ENCODE measurements around the gene LRRC3.

The LRRC3 gene

DNA sequence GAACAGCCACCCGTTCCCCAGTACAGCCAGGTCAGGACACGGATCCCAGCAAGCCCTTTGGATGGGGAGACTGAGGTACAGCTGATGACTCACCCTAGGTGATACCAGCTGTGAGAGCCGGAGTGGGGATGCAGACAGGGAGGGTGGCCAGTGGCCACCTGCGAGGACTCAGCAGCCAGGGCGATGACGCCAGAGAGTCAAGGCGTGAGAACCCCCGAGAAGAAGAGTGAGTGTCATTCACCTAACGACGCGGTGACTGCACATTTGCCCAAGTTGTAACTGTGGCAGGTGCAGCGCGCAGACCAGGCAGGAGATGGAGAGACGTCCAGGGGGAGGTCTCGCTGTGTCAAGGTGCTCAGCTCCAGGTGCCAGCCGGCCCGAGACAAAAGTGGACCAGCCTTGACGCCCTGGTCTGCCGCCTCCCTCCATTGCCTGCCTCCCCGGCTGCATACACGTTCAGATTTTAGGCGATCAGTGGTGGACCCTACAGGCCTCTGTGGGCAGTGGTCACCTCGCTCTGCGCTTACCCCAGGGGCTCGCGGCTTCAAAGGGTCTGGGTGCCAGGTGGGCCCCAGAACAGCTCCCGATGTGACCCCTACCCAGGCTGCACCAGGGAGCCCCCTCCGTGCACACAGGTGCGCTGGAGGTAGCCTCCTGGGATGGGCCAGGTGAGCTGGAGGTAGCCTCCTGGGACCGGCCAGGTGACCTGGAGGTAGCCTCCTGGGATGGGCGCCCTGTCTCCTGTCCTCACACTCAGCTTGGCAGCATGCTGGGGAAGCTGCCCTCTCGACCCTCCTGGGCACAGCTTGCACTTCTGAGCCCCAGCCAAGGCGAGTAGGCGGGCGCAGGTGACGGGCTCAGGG is 11.9 kb downstream of the LRRC3 start:
- Histone ChIP-seq H3K27me3 (ENCODE audit: insufficient read depth, low read length, poor library complexity, severe bottlenecking) (no peaks in the 10 kb centered on the region), H2AFZ (ENCODE audit: low read length) (no peak overlapping the region), H3K36me3 (ENCODE audit: insufficient read depth, low read length) (no peaks in the 10 kb centered on the region), H4K20me1 (ENCODE audit: insufficient read depth, low read length, poor library complexity, severe bottlenecking) (no peaks in the 10 kb centered on the region), H3K79me2 (ENCODE audit: insufficient read depth, low read length) (no peaks in the 10 kb centered on the region), H3K4me1 (ENCODE audit: insufficient read depth, low read length, poor library complexity, severe bottlenecking) (no peaks in the 10 kb centered on the region), H3K9me2 (replicated peaks; ENCODE audit: low read depth, low read length) (no peaks in the 10 kb centered on the region), H3K9ac (ENCODE audit: low read depth, low read length, poor library complexity, severe bottlenecking) (no peak overlapping the region), H3K4me3 (ENCODE audit: low read length, poor library complexity, severe bottlenecking) (no peak overlapping the region), H3K4me2 (ENCODE audit: low read depth, low read length, poor library complexity, severe bottlenecking) (no peak overlapping the region), H3F3A (ENCODE audit: low read depth) (no peaks in the 10 kb centered on the region), H3K9me3 (ENCODE audit: insufficient read depth, low read depth, low read length) (peaks cover 7% of the 10 kb centered on the region; the same call in 1 of the 2 replicates)
- no peak for TF ChIP-seq EZH2phosphoT487 (IDR thresholded peaks at IDR 0.05; ENCODE audit: borderline replicate concordance)
- TF ChIP-seq, protein P1, sequence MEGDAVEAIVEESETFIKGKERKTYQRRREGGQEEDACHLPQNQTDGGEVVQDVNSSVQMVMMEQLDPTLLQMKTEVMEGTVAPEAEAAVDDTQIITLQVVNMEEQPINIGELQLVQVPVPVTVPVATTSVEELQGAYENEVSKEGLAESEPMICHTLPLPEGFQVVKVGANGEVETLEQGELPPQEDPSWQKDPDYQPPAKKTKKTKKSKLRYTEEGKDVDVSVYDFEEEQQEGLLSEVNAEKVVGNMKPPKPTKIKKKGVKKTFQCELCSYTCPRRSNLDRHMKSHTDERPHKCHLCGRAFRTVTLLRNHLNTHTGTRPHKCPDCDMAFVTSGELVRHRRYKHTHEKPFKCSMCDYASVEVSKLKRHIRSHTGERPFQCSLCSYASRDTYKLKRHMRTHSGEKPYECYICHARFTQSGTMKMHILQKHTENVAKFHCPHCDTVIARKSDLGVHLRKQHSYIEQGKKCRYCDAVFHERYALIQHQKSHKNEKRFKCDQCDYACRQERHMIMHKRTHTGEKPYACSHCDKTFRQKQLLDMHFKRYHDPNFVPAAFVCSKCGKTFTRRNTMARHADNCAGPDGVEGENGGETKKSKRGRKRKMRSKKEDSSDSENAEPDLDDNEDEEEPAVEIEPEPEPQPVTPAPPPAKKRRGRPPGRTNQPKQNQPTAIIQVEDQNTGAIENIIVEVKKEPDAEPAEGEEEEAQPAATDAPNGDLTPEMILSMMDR (conservative IDR thresholded peaks at IDR 0.05; ENCODE audit: low read length) = no peak

DNA sequence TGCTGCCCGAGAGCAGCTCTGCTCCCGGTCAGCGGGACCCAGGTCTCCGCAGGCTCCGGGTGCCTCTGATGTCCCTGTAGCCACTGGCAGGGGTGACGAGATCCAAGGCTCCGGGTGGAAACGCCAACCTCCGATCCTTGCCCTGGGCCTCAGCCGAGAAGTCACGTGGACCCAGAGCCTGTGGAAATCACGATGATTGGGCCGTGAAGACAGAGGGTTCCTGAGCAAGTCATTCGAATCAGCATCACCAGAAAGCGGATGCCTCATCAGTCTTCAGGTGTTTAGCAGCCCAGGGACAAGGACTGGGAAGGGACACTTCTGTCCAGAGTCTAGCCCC is 12.5 kb downstream of the LRRC3 start:
- Histone ChIP-seq H3K9me2 (replicated peaks; ENCODE audit: low read depth, low read length) (no peaks in the 10 kb centered on the region), H3F3A (ENCODE audit: low read depth) (no peaks in the 10 kb centered on the region), H3K36me3 (ENCODE audit: insufficient read depth, low read length) (no peaks in the 10 kb centered on the region), H4K20me1 (ENCODE audit: insufficient read depth, low read length, poor library complexity, severe bottlenecking) (no peaks in the 10 kb centered on the region), H3K4me3 (ENCODE audit: low read length, poor library complexity, severe bottlenecking) (no peak overlapping the region), H3K4me1 (ENCODE audit: insufficient read depth, low read length, poor library complexity, severe bottlenecking) (no peaks in the 10 kb centered on the region), H3K27me3 (ENCODE audit: insufficient read depth, low read length, poor library complexity, severe bottlenecking) (no peaks in the 10 kb centered on the region), H3K79me2 (ENCODE audit: insufficient read depth, low read length) (no peaks in the 10 kb centered on the region), H2AFZ (ENCODE audit: low read length) (no peak overlapping the region), H3K9ac (ENCODE audit: low read depth, low read length, poor library complexity, severe bottlenecking) (no peak overlapping the region), H3K4me2 (ENCODE audit: low read depth, low read length, poor library complexity, severe bottlenecking) (no peak overlapping the region), H3K9me3 (ENCODE audit: insufficient read depth, low read depth, low read length) (peaks cover 7% of the 10 kb centered on the region; the same call in 1 of the 2 replicates)
- TF ChIP-seq, protein P1 (conservative IDR thresholded peaks at IDR 0.05; ENCODE audit: low read length) = no peak
- TF ChIP-seq EZH2phosphoT487 (IDR thresholded peaks at IDR 0.05; ENCODE audit: borderline replicate concordance) = no peak

DNA sequence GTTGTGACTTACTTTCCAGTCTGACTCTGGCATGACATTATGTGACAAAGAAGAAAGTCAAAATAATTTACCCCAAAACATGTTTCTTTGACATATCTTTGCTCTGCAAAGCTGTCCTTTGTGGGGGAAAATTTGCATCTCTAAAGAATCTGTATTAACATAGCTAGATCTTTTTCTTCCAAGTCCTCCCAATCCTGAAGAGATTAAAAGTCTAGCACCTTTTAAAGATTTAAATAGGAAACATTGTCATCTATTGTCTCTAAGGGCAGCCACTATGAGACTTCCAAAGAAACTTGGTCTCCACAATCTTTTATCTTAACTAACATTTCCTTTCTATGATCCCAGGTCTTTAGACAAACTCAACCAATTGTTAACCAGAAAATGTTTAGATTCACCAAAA is 16.0 kb downstream of the LRRC3 start:
- no peaks in the 10 kb centered on the region for H3K4me1 ChIP-seq (ENCODE audit: insufficient read depth, low read length, poor library complexity, severe bottlenecking)
- TF ChIP-seq, protein P1 (conservative IDR thresholded peaks at IDR 0.05; ENCODE audit: low read length) = no peak
- TF ChIP-seq EZH2phosphoT487 (IDR thresholded peaks at IDR 0.05; ENCODE audit: borderline replicate concordance) = no peak
- H3F3A ChIP-seq (ENCODE audit: low read depth) = no peaks in the 10 kb centered on the region
- peaks cover 3% of the 10 kb centered on the region; the same call in 1 of the 2 replicates for H3K9me3 ChIP-seq (ENCODE audit: insufficient read depth, low read depth, low read length)
- H4K20me1 ChIP-seq (ENCODE audit: insufficient read depth, low read length, poor library complexity, severe bottlenecking) = no peaks in the 10 kb centered on the region
- no peaks in the 10 kb centered on the region for H3K9me2 ChIP-seq (replicated peaks; ENCODE audit: low read depth, low read length)
- no peaks in the 10 kb centered on the region for H3K79me2 ChIP-seq (ENCODE audit: insufficient read depth, low read length)
- no peaks in the 10 kb centered on the region for H3K36me3 ChIP-seq (ENCODE audit: insufficient read depth, low read length)
- H3K27me3 ChIP-seq (ENCODE audit: insufficient read depth, low read length, poor library complexity, severe bottlenecking) = no peaks in the 10 kb centered on the region
- no peak overlapping the region for H3K9ac ChIP-seq (ENCODE audit: low read depth, low read length, poor library complexity, severe bottlenecking)
- H3K4me2 ChIP-seq (ENCODE audit: low read depth, low read length, poor library complexity, severe bottlenecking) = no peak overlapping the region
- no peak overlapping the region for H2AFZ ChIP-seq (ENCODE audit: low read length)
- H3K4me3 ChIP-seq (ENCODE audit: low read length, poor library complexity, severe bottlenecking) = no peak overlapping the region
